Activated CD8-positive, alpha-beta memory T cell treated with anti-CD3 and anti-CD28 coated beads, Interleukin-2, amount 50 U/mL, for 4 hours (primary cell): ENCODE data around the gene PCDHGA1.

Experiments
- DNase-seq: peaks from one replicate; pipeline ENCODE4 v3.0.0-alpha.2; 2020

PCDHGA1 gene

DNA sequence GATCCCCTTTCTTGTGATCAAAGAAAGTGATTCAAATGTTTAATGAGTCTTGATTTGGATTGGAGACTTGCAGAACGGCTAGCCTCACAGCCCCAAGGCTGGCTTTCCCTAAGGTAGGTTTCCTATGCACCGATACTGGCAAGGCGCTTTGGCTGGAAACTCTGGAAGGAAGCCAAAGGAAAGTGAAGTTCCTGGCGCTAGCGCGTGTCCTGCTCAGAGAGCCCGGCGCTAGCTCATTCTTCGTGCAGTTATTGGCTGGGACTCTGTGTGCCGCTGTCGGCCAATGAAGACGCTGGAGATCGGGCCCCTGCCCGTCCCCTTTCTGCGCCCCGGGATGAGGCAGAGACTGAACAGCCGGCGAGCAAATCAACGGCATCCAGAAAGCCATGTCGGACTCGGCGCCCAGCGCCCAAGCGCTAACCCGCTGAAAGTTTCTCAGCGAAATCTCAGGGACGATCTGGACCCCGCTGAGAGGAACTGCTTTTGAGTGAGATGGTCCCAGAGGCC is 145.4 kb downstream of the PCDHGA1 start, which contains the start of gene PCDHGC3:
Gene PCDHGC3, plus strand, starts transcription at position 342 of the 507 bp plus-strand sequence. Its CDS starts 151 bp downstream, at position 493.
- DNase-seq = peak; percentile 24

- no peak for DNase-seq
Observed at GRCh38 chr5:141476132-141476911, 146.0 kb downstream of the PCDHGA1 start.

DNA sequence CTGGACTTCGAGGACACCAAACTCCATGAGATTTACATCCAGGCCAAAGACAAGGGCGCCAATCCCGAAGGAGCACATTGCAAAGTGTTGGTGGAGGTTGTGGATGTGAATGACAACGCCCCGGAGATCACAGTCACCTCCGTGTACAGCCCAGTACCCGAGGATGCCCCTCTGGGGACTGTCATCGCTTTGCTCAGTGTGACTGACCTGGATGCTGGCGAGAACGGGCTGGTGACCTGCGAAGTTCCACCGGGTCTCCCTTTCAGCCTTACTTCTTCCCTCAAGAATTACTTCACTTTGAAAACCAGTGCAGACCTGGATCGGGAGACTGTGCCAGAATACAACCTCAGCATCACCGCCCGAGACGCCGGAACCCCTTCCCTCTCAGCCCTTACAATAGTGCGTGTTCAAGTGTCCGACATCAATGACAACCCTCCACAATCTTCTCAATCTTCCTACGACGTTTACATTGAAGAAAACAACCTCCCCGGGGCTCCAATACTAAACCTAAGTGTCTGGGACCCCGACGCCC is 146.8 kb downstream of the PCDHGA1 start:
- no peak for DNase-seq

DNA sequence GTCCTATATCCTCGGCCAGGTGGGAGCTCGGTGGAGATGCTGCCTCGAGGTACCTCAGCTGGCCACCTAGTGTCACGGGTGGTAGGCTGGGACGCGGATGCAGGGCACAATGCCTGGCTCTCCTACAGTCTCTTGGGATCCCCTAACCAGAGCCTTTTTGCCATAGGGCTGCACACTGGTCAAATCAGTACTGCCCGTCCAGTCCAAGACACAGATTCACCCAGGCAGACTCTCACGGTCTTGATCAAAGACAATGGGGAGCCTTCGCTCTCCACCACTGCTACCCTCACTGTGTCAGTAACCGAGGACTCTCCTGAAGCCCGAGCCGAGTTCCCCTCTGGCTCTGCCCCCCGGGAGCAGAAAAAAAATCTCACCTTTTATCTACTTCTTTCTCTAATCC is 147.5 kb downstream of the PCDHGA1 start:
- no peak for DNase-seq

DNA sequence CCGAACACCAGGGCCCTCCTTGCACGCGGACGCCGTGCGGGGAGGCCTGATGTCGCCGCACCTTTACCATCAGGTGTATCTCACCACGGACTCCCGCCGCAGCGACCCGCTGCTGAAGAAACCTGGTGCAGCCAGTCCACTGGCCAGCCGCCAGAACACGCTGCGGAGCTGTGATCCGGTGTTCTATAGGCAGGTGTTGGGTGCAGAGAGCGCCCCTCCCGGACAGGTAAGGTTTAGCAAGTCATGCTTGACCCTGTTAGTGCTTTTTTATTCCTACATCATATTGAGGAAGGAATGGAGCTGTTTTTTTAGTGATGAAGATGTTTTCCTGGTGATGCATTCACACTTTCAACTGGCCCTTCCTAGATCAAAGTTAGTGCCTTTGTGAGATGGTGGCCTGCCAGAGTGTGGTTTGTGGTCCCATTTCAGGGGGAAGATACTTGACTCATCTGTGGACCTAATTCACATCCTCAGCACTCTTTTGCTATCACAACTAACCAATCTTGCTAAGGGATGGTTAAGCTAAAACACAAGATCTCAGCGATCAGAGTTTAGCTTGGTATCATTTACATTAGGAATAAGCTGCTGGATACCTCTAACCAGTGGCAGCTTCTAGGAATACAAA is 148.1 kb downstream of the PCDHGA1 start:
- DNase-seq = no peak

DNA sequence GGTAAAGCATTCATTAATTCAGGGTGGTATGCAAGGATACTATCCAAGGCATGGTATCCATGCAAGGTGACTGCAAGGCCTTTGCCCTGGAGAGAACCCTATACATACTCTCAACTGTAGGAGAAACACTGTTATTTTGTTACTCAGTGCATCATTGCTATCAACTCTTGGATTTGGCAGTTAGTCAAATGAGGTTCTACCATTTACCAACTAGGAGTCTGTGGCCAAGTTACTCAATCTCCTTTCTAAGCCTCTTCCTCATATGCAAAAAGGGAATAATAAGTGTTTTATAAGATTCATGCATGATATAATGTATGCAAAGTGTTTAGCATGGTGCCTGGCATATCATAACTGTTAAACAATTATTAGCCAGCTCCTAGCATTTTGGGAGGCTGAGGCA is 149.5 kb downstream of the PCDHGA1 start:
- DNase-seq = no peak

- no peak for DNase-seq
Observed at GRCh38 chr5:141483902-141484301, 153.6 kb downstream of the PCDHGA1 start.

DNA sequence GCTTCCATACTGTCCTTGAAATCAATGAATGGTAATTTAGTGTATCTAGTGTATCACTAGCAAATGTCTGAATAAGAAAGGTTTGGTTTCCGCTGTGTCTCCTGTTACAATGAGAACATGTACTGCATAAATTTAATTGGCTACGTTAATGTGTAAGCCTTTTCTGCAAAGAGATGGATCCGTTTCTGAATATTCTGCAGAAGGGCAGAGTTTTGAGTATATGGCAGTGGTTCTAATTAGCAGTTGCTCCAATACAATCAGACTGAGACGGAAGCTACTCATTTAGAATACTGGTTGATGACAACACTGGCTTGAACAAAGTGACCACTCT is 154.0 kb downstream of the PCDHGA1 start:
- DNase-seq = no peak

DNA sequence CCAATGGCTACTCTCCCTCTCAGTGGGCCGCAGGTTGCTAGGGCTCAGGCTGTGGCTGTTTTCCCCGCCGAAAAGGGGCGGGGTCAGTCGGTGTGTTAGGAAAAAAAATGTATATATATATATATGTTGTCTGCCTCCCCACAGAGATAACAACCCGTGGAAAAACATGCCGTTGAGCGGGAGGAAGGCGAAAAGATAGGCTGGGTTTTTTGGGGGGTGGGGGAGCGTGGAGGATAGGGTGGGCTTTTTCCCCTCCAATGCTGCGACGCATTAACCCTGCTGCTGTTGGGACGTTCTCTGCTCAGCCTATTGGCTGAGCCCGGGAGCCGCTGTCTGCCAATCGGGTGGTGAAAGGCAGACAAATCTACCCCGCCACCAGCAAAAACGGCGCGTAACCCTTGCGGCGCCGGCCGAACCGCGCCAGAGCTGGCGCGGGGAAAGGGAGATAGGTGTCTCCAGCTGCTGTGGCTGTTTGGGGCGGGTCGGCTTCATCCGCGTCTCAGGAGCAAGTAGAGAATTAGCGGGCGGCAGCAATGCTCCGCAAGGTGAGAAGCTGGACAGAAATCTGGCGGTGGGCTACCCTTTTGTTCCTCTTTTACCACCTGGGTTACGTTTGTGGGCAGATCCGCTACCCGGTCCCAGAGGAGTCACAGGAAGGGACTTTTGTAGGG is 154.5 kb downstream of the PCDHGA1 start, which contains the start of gene PCDHGC4:
Gene PCDHGC4, plus strand, starts transcription at position 390 of the 671 bp plus-strand sequence. Its CDS starts 144 bp downstream, at position 534.
- DNase-seq = no peak

- DNase-seq = no peak
Observed at GRCh38 chr5:141485321-141486055, 155.2 kb downstream of the PCDHGA1 start.

- DNase-seq = no peak
Observed at GRCh38 chr5:141486091-141486490, 155.8 kb downstream of the PCDHGA1 start.

DNA sequence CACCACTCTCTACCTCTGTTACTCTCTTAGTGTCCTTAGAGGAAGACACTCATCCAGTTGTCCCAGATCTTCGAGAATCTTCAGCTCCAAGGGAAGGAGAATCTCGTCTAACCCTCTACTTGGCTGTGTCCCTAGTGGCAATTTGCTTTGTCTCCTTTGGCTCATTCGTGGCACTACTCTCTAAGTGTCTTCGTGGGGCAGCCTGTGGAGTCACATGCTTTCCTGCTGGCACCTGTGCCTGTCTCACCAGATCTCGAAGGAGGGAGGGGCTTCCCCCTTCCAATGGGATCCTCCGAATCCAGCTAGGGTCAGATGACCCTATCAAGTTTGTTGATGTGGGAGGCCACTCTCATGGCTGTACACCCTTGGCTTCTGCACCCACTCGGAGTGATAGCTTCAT is 156.8 kb downstream of the PCDHGA1 start:
- DNase-seq = no peak

GRCh38 chr5:141488591-141489561 is 158.6 kb downstream of the PCDHGA1 start, which contains the start of gene PCDHGC5:
TSS of gene PCDHGC5 (plus strand) at chr5:141489081. CDS start at chr5:141489241, 160 bp downstream.
- no peak for DNase-seq

GRCh38 chr5:141489841-141490240 is 159.5 kb downstream of the PCDHGA1 start:
- DNase-seq = no peak

DNA sequence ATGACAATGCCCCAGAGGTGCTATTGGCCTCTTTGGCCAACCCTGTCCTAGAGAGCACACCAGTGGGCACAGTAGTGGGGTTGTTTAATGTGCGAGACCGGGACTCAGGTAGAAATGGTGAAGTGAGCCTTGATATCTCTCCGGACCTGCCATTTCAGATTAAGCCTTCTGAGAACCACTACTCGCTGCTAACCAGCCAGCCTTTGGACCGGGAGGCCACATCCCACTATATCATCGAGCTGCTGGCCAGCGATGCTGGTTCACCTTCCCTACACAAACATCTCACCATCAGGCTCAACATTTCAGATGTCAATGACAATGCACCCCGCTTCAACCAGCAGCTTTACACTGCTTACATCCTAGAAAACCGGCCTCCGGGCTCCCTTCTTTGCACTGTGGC is 160.0 kb downstream of the PCDHGA1 start:
- DNase-seq = no peak

GRCh38 chr5:141490771-141491170 is 160.5 kb downstream of the PCDHGA1 start:
- no peak for DNase-seq

GRCh38 chr5:141491323-141492167 is 161.2 kb downstream of the PCDHGA1 start:
- no peak for DNase-seq

GRCh38 chr5:141492168-141492885 is 162.0 kb downstream of the PCDHGA1 start:
- no peak for DNase-seq
